WTC11 (cell line): ENCODE measurements around the gene BDKRB2.

Source experiments
- ATF1 ChIP-seq: sonication (generic); formaldehyde crosslinking; IDR thresholded peaks from 2 replicates; pipeline ENCODE4 v1.8.1; 2023; ENCODE audit warnings: mild to moderate bottlenecking, moderate library complexity, missing genetic modification reagents
- FOXP1 ChIP-seq: sonication (generic); formaldehyde crosslinking; IDR thresholded peaks from 2 replicates; pipeline ENCODE4 v1.8.0; 2022; ENCODE audit warnings: missing genetic modification reagents, mild to moderate bottlenecking, moderate library complexity, borderline replicate concordance
- GABPB1 ChIP-seq: sonication (generic); formaldehyde crosslinking; IDR thresholded peaks from 2 replicates; pipeline ENCODE4 v1.8.1; 2023; ENCODE audit warnings: mild to moderate bottlenecking, missing genetic modification reagents
- NR2C2 ChIP-seq: sonication (generic); formaldehyde crosslinking; IDR thresholded peaks from 2 replicates; pipeline ENCODE4 v1.8.0; 2022; ENCODE audit warnings: mild to moderate bottlenecking, missing genetic modification reagents
- PRDM15 ChIP-seq: sonication (generic); formaldehyde crosslinking; IDR thresholded peaks from 2 replicates; pipeline ENCODE4 v1.8.0; 2022; ENCODE audit warnings: missing genetic modification reagents
- USF1 ChIP-seq: sonication (generic); formaldehyde crosslinking; IDR thresholded peaks from 2 replicates; pipeline ENCODE4 v1.8.0; 2022; ENCODE audit warnings: mild to moderate bottlenecking, missing genetic modification reagents
- TF ChIP-seq, protein P1 (sequence below): fragments of 200-600 bp; IDR thresholded peaks from 2 replicates; pipeline ENCODE4 v1.8.0; 2022; ENCODE audit warnings: antibody characterized with exemption
- TF ChIP-seq, protein P2 (sequence below): sonication (generic); formaldehyde crosslinking; IDR thresholded peaks from 2 replicates; pipeline ENCODE4 v1.8.1; 2022; ENCODE audit warnings: low read depth, mild to moderate bottlenecking, moderate library complexity, missing genetic modification reagents, borderline replicate concordance

DNA sequence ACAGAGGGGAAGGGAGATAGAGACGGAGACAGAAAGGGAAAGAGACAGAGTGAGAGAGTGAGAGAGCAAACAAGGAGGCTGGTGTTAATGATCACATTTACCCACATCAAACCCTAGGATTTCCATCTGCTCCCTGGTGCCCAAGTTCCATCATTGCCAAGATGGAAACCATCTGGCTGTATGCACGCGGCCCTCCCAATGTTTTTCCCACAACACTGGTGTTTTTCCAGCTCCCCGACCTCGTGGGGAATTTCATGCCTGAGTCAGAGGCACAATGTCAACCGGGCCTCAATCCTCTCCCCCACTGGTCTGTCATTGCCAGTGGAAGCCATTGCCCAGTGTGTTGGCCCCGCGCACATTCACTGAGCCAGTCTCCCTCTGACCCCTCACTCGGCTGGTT is 19.9 kb upstream of the BDKRB2 start:
- TF ChIP-seq, protein P1, sequence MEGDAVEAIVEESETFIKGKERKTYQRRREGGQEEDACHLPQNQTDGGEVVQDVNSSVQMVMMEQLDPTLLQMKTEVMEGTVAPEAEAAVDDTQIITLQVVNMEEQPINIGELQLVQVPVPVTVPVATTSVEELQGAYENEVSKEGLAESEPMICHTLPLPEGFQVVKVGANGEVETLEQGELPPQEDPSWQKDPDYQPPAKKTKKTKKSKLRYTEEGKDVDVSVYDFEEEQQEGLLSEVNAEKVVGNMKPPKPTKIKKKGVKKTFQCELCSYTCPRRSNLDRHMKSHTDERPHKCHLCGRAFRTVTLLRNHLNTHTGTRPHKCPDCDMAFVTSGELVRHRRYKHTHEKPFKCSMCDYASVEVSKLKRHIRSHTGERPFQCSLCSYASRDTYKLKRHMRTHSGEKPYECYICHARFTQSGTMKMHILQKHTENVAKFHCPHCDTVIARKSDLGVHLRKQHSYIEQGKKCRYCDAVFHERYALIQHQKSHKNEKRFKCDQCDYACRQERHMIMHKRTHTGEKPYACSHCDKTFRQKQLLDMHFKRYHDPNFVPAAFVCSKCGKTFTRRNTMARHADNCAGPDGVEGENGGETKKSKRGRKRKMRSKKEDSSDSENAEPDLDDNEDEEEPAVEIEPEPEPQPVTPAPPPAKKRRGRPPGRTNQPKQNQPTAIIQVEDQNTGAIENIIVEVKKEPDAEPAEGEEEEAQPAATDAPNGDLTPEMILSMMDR = no peak
- TF ChIP-seq, protein P2, sequence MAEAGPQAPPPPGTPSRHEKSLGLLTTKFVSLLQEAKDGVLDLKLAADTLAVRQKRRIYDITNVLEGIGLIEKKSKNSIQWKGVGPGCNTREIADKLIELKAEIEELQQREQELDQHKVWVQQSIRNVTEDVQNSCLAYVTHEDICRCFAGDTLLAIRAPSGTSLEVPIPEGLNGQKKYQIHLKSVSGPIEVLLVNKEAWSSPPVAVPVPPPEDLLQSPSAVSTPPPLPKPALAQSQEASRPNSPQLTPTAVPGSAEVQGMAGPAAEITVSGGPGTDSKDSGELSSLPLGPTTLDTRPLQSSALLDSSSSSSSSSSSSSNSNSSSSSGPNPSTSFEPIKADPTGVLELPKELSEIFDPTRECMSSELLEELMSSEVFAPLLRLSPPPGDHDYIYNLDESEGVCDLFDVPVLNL (CRISPR knock-in tag) = no peak
- TF ChIP-seq GABPB1 (CRISPR knock-in tag) = no peak
- no peak for TF ChIP-seq USF1 (CRISPR knock-in tag)
- no peak for TF ChIP-seq PRDM15 (CRISPR knock-in tag)
- TF ChIP-seq ATF1 = no peak
- no peak for TF ChIP-seq FOXP1 (CRISPR knock-in tag)
- no peak for TF ChIP-seq NR2C2
